GM18873 (cell line): Measurements from ENCODE around the gene PAPOLA.
"Not testable (repeated sequence)": the region's sequence is repeated elsewhere in the genome, so short reads cannot be mapped to it uniquely, and the experiment has no call there.

Experiments used
- ATAC-seq: cut with Tn5 transposase; IDR thresholded peaks from one replicate; pipeline ENCODE4 v1.9.1; 2021; ENCODE audit warnings: mild to moderate bottlenecking, moderate library complexity, moderate number of reproducible peaks; ENCODE audit not compliant: unreplicated experiment, low FRiP score

Gene PAPOLA

DNA sequence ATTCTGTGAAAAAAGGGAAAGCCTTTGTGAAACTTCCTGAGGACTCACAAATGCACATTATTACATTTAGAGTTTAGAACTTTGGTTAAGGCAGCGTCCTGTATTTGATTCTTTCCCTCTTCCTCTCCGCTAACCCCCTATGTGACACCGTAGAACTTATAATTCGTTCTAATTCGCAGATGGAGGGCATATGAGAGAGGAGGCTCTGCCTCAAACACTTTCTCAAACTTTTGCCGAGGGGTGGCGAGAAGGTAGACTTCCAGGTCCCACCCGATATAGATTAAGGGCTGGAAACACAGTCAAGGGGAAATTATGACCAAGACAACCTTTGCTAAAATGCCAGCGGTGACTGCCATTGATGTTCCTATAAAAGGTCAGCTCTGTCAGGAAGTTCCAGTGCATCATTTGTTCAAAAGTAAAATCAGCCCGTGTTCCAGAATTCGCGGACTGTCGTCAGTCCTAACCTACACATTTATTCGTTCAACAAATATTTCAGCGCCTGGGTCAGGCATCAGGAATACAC lies 904 bp upstream of the PAPOLA start:
- ATAC-seq, result no peak

DNA sequence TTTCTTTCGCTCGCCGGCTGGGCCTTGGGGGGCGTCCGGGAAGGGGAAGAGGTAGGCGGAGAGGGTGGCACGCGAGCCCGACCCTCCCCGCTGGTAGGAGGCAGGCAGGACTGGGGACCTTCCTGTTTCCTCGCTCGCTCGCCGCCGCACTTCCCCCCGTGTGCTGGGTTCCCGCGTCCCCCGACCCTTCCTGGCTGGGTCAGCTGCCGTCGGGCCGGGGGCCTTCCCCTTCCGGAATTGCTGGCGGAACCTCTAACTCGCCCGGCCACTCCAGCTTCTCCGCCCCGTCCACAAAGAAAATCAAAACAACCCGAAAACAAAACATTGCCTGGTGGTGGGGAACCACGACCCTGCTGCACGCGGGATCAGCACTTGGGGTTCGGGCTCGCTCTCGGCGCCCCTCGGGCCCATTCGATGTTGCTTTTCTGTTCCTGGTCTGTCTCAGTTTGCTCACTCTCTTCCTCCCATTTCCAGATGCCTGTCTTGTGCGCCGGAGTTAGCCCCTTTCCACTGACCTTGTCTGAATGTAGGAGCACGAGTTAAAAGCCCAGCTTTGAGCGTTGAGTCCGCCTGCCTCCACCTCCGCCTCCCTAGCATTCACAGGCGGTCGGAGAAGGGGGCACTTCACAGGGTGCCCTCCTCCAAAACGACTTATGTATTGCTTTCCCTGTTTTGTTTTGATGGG lies 581 bp downstream of the PAPOLA start:
- peak; percentile 7 for ATAC-seq

DNA sequence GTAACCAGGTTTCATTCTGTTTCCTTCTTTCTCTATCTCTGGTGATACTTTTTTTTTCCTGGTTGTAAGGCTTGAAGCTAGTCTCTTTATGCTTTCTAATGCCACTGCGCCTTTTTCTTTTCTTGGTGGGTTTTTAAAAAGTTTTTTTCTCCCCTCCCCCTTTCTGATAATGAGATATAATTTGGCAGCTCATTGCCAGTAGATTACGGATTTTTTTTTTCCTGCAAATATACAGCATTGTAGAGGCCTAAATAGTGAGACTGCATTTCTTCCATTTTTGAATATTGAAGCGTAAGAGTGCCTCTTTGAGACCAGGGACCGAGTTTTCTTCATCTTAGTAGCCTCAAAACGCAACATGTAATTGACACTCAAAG lies 1.1 kb downstream of the PAPOLA start:
- ATAC-seq, result no peak

DNA sequence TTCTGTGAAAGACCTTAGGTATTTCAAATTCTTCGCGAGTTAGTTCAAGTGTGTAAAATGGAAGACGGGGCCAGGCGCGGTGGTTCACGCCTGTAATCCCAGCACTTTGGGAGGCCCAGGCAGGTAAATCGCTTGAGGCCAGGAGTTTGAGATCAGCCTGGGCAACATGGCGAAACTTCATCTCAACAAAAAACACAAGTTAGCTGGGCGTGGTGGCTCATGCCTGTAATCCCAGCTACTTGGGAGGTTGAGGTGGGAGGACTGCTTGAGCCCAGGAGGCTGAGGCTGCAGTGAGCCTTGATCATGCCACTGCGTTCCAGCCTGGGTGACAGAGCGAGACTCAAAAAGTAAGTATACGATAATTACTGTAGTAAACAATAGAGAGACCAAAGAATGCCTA lies 2.2 kb downstream of the PAPOLA start:
- ATAC-seq, result not testable (repeated sequence)

DNA sequence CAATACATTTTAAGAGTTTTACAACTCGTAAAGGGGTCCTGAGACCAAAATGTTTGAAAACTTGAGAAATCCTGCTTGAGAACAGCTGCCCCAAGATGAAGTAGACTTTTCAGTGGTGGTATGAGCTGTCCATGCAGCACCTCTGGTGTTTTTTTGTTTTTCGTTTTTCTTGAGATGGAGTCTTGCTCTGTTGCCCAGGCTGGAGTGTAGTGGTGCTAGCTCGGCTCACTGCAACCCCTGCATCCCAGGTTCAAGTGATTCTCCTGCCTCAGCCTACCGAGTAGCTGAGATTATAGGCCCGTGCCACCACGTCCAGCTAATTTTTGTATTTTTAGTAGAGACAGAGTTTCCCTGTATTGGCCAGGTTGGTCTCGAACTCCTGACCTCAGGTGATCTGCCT lies 5.5 kb downstream of the PAPOLA start:
- ATAC-seq, result no peak

DNA sequence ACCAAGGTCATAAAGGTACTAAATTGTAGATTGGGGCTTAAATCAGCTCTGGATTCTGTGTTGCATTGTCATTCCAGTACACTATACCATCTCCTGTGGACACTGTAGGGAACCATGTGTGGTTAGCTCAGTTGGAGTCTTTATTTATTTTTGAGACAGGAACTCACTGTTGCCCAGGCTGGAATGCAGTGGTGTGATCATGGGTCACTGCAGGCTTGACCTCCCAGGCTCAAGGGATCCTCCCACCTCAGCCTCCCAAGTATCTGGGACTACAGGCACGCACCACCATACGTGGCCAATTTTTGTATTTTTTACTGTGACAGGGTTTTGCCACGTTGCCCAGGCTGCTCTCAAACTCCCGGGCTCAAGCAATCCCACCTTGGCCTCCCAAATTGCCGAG lies 6.7 kb downstream of the PAPOLA start:
- ATAC-seq, result no peak

DNA sequence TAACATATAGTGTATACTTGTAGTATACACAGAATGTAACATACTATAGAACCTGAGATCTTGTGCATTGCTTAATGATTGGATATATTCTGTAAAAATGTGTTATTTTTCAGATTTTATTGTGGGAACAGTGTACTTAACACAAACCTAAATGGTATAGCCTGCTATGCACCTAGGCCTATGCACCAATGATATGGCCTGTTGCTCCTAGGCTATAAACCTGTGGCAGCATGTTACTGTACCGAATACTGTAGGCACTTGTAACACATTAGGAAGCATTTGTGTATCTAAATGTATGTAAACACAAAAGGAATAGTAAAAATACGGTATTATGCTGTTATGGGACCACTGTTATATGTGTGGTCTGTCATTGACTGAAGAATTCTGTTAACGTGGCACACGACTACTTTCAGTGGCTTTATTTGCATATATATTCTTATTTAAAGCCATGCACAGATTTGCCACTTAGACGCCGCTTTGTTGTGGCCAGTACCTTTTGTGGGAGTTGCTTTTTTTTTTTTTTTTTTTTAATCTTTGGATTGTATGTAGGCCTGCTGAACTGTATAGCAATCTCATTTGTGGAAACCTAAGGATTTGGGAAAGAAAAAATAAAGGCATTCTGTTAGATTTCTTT lies 7.4 kb downstream of the PAPOLA start:
- ATAC-seq, result no peak

DNA sequence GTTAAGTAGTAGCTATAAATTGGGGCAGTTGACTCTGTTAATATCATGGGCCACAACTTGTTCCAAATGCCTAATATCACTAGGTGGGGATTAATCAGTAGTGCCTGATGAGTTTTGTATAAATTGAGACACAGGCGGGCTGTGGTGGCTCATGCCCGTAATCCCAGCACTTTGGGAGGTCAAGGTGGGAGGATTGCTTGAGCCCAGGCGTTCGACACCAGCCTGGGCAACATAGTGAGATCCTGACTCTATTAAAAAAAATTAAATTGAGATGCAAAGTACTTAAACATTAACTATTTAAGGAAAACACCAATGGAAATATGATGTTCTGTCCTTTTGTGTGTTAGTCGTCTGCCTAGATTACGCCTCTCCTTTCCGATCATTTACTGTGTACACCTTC lies 9.0 kb downstream of the PAPOLA start:
- ATAC-seq, result no peak

DNA sequence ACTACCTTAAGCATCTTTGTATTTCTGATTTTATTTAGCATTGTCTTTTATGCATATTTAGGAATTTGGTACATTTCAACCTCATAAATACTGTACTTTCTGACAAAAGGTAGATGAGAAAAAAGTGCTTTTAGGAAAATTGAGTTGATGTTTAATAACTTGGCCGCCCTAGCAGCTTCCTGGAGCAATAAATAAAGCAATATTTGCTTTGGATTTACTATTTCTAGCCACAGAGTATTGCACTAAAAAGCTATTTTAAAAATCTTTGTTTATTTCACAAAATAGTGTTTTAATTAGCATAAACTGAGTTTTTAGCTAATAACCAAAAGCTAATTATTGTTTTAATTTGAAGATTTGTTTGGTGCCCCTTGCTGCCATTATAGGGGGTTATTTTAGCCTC lies 9.5 kb downstream of the PAPOLA start:
- no peak for ATAC-seq

DNA sequence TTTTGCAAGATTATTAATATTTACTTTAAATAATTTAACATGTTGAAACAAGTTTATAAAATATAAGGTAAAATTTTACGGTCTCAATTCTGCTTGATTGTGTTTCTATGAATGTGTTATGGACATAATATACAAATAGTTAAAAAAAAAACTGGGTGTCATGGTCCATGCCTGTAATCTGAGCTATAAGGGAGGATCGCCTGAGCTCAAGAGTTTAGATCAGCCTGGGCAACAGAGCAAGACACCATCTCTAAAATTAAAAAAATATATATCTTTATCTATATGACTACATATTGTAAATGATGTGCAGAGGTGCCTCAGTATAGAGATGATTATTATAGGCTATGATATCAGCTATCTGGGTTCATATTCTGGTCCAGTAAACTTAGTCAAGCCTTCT lies 9.9 kb downstream of the PAPOLA start:
- ATAC-seq, result no peak

DNA sequence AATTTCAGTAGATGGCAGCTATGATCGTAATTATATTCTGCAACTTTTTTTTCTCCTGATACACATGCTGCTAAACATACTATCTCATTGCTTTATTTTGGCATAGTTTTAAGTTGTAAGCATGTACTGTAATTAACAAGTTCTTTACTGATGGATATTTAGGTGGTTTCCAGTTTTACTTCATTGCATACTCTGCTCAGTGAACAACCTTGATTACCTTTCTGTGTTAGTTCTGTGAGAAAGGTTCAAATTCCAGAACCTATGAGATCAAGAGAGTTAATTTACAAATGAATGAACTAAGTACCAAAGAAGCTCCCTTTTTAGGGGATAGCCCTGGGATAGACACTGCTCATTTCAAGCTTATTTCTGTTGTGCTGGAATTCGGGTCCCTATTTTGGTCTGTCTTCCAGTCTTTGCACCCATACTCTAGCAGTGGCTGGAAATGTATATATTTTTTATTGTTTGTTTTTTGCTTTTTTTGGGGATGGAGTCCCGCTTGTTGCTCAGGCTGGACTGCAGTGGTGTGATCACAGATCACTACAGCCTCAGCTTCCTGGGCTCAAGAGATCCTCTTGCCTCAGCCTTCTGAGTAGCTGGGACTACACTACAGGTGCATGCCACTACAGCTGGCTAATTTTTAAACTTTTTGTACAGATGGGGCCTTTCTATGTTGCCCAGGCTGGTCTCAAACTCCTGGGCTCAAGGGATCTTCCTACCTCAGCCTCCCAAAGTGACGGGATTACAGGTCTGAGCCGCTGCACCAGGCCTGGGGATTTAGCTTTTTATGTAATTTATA lies 10.6 kb downstream of the PAPOLA start:
- no peak for ATAC-seq

DNA sequence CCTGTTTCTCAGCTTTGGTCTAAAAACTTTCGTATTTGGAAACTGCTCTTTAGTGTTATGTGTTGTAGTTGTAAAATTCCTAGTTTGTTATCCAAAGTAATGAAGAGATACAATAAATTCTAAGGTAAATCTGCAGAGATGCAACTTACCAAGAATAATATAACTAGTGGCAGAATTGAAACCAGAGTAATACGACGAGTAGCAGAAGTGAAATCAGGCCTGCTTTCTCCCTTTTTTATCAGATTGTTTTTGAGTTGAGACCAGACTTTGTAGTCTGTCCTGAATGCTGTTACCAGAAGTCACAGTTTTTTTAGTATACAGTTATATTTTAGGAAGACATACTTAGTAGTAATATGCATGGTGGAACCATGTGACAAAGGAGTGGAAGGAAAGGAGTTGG lies 12.5 kb downstream of the PAPOLA start:
- ATAC-seq, result no peak

DNA sequence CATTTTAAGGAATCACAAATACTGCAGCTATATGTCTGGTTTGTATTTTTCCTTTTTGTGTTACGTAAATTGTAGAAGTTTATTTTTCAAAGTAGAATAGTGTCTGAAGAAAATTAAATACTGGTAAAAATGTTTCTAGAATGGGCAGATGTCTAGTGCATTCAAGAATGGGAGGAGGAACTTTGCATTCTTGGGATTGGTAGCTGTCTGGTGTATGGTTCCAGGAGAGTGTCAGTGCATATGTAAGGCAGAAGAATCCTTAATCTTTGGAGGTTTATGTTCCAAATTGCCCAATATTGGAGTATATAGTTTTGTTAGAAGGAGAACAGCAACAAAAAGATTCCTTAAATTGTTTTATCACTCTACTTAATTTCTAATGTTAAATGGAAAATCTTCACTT lies 13.5 kb downstream of the PAPOLA start:
- ATAC-seq, result no peak

DNA sequence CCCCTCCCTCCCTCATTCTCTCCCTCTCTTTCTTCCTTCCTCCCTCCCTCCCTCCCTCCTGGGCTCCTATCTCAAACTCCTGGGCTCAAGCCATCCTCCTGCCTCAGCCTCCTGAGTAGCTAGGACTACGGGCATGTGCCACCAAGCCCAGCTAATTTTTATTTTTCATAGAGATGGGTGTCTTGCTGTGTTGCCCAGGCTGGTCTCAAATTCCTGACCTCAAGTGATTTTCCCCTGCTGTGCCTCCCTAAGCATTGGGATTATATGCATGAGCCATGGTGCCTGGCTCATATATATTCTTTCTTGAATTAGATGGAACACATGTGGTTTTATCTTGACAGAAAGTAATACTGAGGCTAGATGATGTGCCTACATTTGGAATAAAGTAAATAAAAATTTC lies 14.2 kb downstream of the PAPOLA start:
- ATAC-seq, result no peak

DNA sequence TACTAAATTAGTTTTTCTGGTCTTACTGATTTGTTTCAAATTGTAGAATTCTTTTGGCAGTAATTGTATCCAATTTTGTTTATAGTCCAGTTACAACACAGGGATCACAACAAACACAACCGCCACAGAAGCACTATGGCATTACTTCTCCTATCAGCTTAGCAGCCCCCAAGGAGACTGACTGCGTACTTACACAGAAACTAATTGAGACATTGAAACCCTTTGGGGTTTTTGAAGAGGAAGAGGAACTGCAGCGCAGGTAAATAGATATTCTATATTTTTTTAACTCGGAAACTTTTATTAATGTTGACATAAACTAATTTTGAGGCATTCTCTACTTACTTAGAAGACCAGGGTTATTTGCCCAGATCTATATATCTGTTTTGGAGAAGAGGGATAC lies 17.8 kb downstream of the PAPOLA start:
- no peak for ATAC-seq

DNA sequence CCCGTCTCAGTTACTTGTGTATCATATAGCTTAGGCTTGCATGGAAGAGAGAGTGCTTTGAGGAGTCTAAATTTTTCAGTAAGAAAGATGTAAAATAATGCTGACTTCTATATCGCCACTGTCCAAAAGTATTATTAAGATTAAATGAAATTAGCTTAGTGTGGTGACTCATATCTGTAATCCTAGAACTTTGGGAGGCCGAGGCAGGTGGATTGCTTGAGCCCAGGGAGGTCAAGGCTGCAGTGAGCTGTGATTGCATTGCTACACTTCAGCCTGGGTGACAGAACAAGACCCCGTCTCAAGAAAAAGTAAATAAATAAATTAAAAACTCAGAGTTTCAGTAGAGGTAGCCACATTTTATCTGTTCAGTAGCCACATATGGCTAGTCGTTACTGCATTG lies 23.3 kb downstream of the PAPOLA start:
- no peak for ATAC-seq

DNA sequence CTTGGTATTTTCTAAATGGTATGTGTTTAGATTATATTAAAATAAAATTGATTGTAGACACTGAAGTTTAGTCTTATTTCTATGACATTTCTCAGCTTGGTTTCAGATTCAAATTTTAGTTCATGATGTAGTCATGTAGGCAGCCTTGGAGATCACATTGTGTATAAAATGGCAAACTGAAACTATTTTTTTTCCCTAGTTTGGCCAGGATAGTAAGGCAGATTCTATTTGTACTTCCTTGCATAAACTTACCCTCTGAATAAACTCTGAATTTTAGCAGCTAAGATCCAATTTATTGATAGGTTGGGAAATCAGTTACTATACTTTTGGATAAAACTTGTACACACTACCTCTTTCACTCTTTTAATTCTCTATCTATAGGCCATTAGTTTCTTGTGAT lies 30.4 kb downstream of the PAPOLA start:
- ATAC-seq, result no peak

DNA sequence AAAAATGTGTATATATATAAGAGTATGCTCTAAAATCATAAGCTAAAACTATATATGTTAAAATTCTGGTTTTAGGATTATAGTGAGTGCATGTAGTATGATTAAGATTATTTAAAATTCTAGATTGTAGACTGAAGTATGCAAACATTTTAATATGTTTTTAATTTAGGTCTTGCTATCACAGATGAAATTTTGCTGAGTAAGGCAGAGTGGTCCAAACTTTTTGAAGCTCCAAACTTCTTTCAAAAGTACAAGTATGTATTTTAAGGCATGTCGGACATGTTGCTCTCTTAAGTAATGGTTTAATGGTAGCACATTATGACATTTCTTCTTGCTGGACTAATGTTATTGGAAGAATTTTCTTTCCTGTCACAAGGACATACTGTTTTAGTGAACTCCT lies 34.6 kb downstream of the PAPOLA start:
- ATAC-seq, result no peak

DNA sequence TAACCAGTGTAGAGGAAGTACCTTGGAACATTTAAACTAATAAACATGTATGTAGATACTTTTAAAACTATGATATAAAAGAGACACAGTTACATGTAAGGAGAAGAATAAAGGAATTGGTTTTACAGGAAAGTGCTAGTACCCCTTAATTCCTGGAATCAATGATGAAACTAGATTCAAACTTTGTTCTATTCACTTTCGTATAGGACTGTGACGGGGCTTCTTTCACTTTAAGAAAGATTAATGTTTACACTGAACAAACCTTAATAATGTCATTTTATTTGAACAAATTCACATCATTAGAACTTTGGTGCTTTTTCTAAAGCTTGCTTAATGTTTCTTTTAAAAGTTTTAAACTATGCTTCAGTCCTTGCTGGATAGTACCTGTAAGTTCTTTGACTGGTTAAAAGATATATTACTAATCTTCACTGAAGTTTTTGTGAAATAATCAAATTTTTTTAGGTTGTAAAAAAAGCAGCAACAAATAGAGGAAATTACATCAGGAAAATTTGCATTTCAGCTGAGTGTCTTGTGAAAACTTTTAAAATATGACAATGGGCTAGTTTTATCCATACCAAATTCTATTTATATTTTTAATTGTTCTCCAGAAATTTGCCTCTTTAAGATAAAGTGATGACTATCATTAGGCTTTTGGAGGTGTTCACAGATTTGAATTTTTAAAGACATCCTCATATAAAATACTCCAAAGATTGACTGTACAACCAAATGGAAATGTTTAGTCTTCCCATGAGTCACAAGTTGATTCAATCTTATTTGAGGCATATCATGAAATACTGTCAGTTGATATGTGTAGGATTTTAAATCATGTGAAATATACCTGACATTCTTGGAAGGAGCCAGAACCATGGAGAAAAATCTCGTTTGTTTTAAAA lies 36.2 kb downstream of the PAPOLA start:
- no peak for ATAC-seq

DNA sequence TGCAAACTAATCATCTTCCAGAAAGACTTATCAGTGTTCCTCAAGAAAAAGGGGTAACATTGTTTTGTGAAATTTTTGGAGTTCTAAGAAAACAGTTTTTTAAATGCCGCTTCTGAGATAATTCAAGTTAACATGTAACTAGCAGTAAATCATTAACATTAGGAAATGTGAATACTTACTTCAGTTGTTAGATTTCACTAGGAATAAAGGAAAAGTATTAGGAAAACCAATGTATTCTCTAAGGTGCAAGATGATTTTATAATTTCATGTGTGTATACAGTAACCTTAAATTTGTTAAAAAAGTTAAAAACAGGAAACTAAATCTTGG lies 36.8 kb downstream of the PAPOLA start:
- ATAC-seq, result no peak
